WTC11 (cell line): ENCODE measurements around the gene FCGBP. TPM values are rescaled to one million over a fixed set of nuclear protein-coding genes. Genes with fewer than 3 reads are reported as not detected.

Source experiments
- ATAC-seq: fragments of 200-7000 bp; cut with Tn5 transposase; 2 replicates; pipeline ENCODE4 v1.10.0; 2021; ENCODE audit warnings: mild to moderate bottlenecking, moderate library complexity
- CTCF ChIA-PET: fragments of 300-600 bp; sonication (Branson Sonifier 250); formaldehyde crosslinking; loops from one replicate; lab custom pipeline; 2021; ENCODE audit warnings: antibody characterized with exemption; lab: Charles Lee
- POLR2A ChIA-PET: fragments of 350-600 bp; sonication (Branson Sonifier 250); formaldehyde crosslinking; loops from one replicate; lab custom pipeline; 2021; ENCODE audit warnings: antibody characterized with exemption; lab: Charles Lee
- DNase-seq: peaks from one replicate; pipeline ENCODE4 v3.0.0; 2021; ENCODE audit warnings: low spot score
- H3K27ac Mint-ChIP-seq: 2 replicates; pipeline ENCODE4 v1.8.0; 2021; ENCODE audit warnings: mixed read lengths
- H3K27me3 Mint-ChIP-seq: 2 replicates; pipeline ENCODE4 v1.8.0; 2021; ENCODE audit warnings: low read depth, mild to moderate bottlenecking, moderate library complexity, mixed read lengths
- H3K36me3 Mint-ChIP-seq: 2 replicates; pipeline ENCODE4 v1.8.0; 2021; ENCODE audit warnings: mixed read lengths
- H3K4me1 Mint-ChIP-seq: 2 replicates; pipeline ENCODE4 v1.8.0; 2022; ENCODE audit warnings: mixed read lengths
- H3K4me3 Mint-ChIP-seq: 2 replicates; pipeline ENCODE4 v1.8.0; 2021; ENCODE audit warnings: mild to moderate bottlenecking, moderate library complexity, mixed read lengths
- H3K9me3 Mint-ChIP-seq: 2 replicates; pipeline ENCODE4 v1.8.0; 2021; ENCODE audit warnings: mixed read lengths
- ARID4B ChIP-seq: sonication (generic); formaldehyde crosslinking; IDR thresholded peaks from 2 replicates; pipeline ENCODE4 v1.8.0; 2023; ENCODE audit warnings: missing genetic modification reagents, mild to moderate bottlenecking, borderline replicate concordance
- ERG ChIP-seq: fragments of 250-450 bp; sonication (Bioruptor Pico); IDR thresholded peaks from 2 replicates; pipeline ENCODE4 v1.8.0; 2021; ENCODE audit warnings: mild to moderate bottlenecking
- FOXJ3 ChIP-seq: sonication (generic); formaldehyde crosslinking; IDR thresholded peaks from 2 replicates; pipeline ENCODE4 v1.9.0; 2021; ENCODE audit warnings: missing genetic modification reagents, mild to moderate bottlenecking, borderline replicate concordance
- GABPB1 ChIP-seq: sonication (generic); formaldehyde crosslinking; IDR thresholded peaks from 2 replicates; pipeline ENCODE4 v1.8.1; 2023; ENCODE audit warnings: mild to moderate bottlenecking, missing genetic modification reagents
- MXD4 ChIP-seq: fragments of 250-450 bp; sonication (Bioruptor Pico); IDR thresholded peaks from 2 replicates; pipeline ENCODE4 v1.8.0; 2021; ENCODE audit warnings: mild to moderate bottlenecking, moderate library complexity, borderline replicate concordance
- MYBL2 ChIP-seq: sonication (generic); formaldehyde crosslinking; IDR thresholded peaks from 2 replicates; pipeline ENCODE4 v1.8.1; 2023; ENCODE audit warnings: mild to moderate bottlenecking, moderate library complexity, missing genetic modification reagents
- NFYB ChIP-seq: sonication (generic); formaldehyde crosslinking; conservative IDR thresholded peaks from 2 replicates; pipeline ENCODE4 v1.8.0; 2022; ENCODE audit warnings: low read depth, missing genetic modification reagents
- SMAD4 ChIP-seq: sonication (generic); formaldehyde crosslinking; IDR thresholded peaks from 2 replicates; pipeline ENCODE4 v1.8.0; 2022; ENCODE audit warnings: mild to moderate bottlenecking, missing genetic modification reagents
- ZNF138 ChIP-seq: sonication (generic); formaldehyde crosslinking; conservative IDR thresholded peaks from 2 replicates; pipeline ENCODE4 v1.8.1; 2022; ENCODE audit warnings: mild to moderate bottlenecking, moderate library complexity, missing genetic modification reagents
- ZNF263 ChIP-seq: sonication (generic); formaldehyde crosslinking; IDR thresholded peaks from 2 replicates; pipeline ENCODE4 v1.8.1; 2022; ENCODE audit warnings: low read depth, mild to moderate bottlenecking, moderate library complexity, missing genetic modification reagents
- ZNF317 ChIP-seq: sonication (generic); formaldehyde crosslinking; IDR thresholded peaks from 2 replicates; pipeline ENCODE4 v1.8.1; 2023; ENCODE audit warnings: low read depth, mild to moderate bottlenecking, moderate library complexity, missing genetic modification reagents, borderline replicate concordance
- ZNF396 ChIP-seq: fragments of 250-450 bp; sonication (Bioruptor Pico); IDR thresholded peaks from 2 replicates; pipeline ENCODE4 v1.8.0; 2021; ENCODE audit warnings: mild to moderate bottlenecking, moderate library complexity, borderline replicate concordance
- ZNF671 ChIP-seq: fragments of 250-450 bp; sonication (Bioruptor Pico); IDR thresholded peaks from 2 replicates; pipeline ENCODE4 v1.8.0; 2021; ENCODE audit warnings: mild to moderate bottlenecking
- total RNA-seq: library from RNA; stranded (reverse); gene quantifications from 3 replicates; pipeline ENCODE4 v1.2.3, GENCODE V29; 2021
- TF ChIP-seq, protein P1 (sequence below): sonication (generic); formaldehyde crosslinking; IDR thresholded peaks from 2 replicates; pipeline ENCODE4 v1.8.0; 2023; ENCODE audit warnings: mild to moderate bottlenecking, missing genetic modification reagents
- TF ChIP-seq, protein P2 (sequence below): sonication (generic); formaldehyde crosslinking; IDR thresholded peaks from 2 replicates; pipeline ENCODE4 v1.8.1; 2022; ENCODE audit warnings: mild to moderate bottlenecking, moderate library complexity, missing genetic modification reagents
- TF ChIP-seq, protein P3 (sequence below): sonication (generic); formaldehyde crosslinking; IDR thresholded peaks from 2 replicates; pipeline ENCODE4 v1.8.1; 2023; ENCODE audit warnings: mild to moderate bottlenecking, missing genetic modification reagents, moderate library complexity
- TF ChIP-seq, protein P4 (sequence below): sonication (generic); formaldehyde crosslinking; IDR thresholded peaks from 2 replicates; pipeline ENCODE4 v1.8.0; 2022; ENCODE audit warnings: mild to moderate bottlenecking, missing genetic modification reagents
- TF ChIP-seq, protein P5 (sequence below): fragments of 250-450 bp; sonication (Bioruptor Pico); IDR thresholded peaks from 2 replicates; pipeline ENCODE4 v1.9.0; 2021; ENCODE audit warnings: mild to moderate bottlenecking

The FCGBP gene
- total RNA-seq, 1 experiment from 2014 or later = 2.8 TPM

DNA sequence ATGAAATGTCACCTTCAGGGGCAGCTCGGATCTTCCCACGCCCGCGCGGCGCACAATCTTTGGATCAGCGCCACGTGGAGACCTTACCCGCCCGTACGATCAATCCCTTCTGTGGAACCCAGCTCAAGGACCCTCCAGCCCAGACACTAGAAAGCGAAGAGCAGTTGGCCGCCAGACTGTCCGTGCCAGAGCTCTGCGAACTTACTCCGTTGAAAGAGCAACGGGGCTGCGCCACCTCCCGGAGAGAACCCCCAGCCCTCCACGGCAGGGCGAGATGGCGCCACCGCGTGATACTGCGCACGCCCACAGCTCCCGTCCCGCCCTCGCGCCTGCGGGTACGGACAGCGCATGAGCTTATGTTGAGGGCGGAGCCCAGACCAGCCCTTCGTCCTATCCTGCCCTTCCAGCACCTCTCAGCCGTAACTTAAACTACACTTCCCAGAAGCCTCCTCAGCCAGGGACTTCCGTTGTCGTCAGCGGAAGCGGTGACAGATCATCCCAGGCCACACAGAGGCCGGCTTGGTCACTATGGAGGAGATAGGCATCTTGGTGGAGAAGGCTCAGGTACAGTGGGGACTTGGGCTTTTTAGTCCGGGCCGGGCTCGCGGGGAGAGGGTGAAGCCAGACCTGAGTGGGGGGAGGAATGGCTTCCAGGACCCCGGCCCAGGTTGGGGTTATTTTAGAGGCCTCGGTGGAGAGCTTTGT lies 36.4 kb upstream of the FCGBP start, which contains the start of gene PSMC4 (continued):
- TF ChIP-seq, protein P1, sequence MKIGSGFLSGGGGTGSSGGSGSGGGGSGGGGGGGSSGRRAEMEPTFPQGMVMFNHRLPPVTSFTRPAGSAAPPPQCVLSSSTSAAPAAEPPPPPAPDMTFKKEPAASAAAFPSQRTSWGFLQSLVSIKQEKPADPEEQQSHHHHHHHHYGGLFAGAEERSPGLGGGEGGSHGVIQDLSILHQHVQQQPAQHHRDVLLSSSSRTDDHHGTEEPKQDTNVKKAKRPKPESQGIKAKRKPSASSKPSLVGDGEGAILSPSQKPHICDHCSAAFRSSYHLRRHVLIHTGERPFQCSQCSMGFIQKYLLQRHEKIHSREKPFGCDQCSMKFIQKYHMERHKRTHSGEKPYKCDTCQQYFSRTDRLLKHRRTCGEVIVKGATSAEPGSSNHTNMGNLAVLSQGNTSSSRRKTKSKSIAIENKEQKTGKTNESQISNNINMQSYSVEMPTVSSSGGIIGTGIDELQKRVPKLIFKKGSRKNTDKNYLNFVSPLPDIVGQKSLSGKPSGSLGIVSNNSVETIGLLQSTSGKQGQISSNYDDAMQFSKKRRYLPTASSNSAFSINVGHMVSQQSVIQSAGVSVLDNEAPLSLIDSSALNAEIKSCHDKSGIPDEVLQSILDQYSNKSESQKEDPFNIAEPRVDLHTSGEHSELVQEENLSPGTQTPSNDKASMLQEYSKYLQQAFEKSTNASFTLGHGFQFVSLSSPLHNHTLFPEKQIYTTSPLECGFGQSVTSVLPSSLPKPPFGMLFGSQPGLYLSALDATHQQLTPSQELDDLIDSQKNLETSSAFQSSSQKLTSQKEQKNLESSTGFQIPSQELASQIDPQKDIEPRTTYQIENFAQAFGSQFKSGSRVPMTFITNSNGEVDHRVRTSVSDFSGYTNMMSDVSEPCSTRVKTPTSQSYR = no peak
- TF ChIP-seq ARID4B (CRISPR knock-in tag) = peak; percentile 54; the same call in 1 of the 2 replicates
- TF ChIP-seq, protein P2, sequence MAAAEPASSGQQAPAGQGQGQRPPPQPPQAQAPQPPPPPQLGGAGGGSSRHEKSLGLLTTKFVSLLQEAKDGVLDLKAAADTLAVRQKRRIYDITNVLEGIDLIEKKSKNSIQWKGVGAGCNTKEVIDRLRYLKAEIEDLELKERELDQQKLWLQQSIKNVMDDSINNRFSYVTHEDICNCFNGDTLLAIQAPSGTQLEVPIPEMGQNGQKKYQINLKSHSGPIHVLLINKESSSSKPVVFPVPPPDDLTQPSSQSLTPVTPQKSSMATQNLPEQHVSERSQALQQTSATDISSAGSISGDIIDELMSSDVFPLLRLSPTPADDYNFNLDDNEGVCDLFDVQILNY (CRISPR knock-in tag) = peak; percentile 86

- no peaks in the 10 kb centered on the region for H3K27me3 Mint-ChIP-seq
- CTCF ChIA-PET = interaction anchor here (0.5 to 2.6 kb wide), 22 partner anchors 9 to 335 kb away, joined by 3 to 23 read pairs (median 4); partner anchors contain the start of genes DYRK1B, TTC9B and ZNF546
Measured at GRCh38 chr19:39970425-39970674, 35.9 kb upstream of the FCGBP start.

DNA sequence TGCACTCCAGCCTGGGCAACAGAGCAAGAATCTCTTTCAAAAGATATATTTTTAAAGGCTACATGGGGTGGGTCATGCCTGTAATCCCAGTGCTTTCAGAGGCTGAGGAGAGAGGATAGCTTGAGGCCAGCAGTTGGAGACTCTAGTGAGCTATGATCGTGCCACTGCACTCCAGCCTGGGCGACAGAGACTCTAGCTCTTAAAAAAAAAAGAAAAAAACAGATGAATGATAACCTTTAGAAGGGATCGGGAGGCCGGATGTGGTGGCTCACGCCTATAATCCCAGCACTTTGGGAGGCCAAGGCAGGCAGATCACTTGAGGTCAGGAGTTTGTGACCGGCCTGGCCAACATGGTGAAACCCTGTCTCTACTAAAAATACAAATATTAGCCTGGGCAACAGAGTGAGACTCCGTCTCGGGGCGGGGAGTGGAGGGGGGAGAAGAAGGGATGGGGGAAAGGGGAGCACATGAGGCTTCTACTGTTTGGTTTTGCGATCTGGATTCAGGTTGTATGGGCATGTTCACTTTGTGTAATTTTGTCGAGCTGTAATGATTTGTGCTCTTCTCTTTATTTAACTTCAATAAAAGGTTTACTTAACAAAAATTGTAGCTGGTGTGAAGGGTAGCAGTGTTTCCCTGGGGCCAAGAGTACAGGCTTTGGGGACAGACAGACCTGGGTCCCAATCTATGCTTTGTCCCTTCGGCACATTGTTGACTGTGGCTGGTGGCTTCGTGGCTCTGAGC lies 35.4 kb upstream of the FCGBP start:
- ChIA-PET POLR2A (interaction anchor here (0.6 to 1.2 kb wide), 8 partner anchors 8 to 121 kb away, joined by 3 to 10 read pairs (median 4); partner anchors contain the start of genes ZNF546 and ZNF780A), CTCF (interaction anchor here (0.8 to 2.6 kb wide), 19 partner anchors 9 to 248 kb away, joined by 3 to 23 read pairs (median 5); partner anchors contain the start of genes DYRK1B, TTC9B and ZNF546)
- Mint-ChIP-seq H3K4me1 (peaks cover 25% of the 10 kb centered on the region), H3K4me3 (peak overlapping the region; percentile 97), H3K36me3 (peaks cover 27% of the 10 kb centered on the region), H3K9me3 (no peaks in the 10 kb centered on the region), H3K27me3 (no peaks in the 10 kb centered on the region), H3K27ac (peak overlapping the region; percentile 96)
- DNase-seq = no peak
- no peak for ATAC-seq
- no peak for TF ChIP-seq ZNF317
- TF ChIP-seq ZNF138 (CRISPR knock-in tag) = no peak
- TF ChIP-seq, protein P3, sequence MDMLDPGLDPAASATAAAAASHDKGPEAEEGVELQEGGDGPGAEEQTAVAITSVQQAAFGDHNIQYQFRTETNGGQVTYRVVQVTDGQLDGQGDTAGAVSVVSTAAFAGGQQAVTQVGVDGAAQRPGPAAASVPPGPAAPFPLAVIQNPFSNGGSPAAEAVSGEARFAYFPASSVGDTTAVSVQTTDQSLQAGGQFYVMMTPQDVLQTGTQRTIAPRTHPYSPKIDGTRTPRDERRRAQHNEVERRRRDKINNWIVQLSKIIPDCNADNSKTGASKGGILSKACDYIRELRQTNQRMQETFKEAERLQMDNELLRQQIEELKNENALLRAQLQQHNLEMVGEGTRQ = no peak
- no peak for TF ChIP-seq MXD4 (CRISPR knock-in tag)
- TF ChIP-seq, protein P4, sequence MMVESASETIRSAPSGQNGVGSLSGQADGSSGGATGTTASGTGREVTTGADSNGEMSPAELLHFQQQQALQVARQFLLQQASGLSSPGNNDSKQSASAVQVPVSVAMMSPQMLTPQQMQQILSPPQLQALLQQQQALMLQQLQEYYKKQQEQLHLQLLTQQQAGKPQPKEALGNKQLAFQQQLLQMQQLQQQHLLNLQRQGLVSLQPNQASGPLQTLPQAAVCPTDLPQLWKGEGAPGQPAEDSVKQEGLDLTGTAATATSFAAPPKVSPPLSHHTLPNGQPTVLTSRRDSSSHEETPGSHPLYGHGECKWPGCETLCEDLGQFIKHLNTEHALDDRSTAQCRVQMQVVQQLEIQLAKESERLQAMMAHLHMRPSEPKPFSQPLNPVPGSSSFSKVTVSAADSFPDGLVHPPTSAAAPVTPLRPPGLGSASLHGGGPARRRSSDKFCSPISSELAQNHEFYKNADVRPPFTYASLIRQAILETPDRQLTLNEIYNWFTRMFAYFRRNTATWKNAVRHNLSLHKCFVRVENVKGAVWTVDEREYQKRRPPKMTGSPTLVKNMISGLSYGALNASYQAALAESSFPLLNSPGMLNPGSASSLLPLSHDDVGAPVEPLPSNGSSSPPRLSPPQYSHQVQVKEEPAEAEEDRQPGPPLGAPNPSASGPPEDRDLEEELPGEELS (CRISPR knock-in tag) = no peak
- TF ChIP-seq ZNF263 (CRISPR knock-in tag) = no peak
- no peak for TF ChIP-seq ZNF671
- TF ChIP-seq GABPB1 (CRISPR knock-in tag) = no peak
- TF ChIP-seq ERG = no peak
- TF ChIP-seq, protein P5, sequence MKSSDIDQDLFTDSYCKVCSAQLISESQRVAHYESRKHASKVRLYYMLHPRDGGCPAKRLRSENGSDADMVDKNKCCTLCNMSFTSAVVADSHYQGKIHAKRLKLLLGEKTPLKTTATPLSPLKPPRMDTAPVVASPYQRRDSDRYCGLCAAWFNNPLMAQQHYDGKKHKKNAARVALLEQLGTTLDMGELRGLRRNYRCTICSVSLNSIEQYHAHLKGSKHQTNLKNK (CRISPR knock-in tag) = no peak
- no peak for TF ChIP-seq MYBL2 (CRISPR knock-in tag)
- no peak for TF ChIP-seq FOXJ3 (CRISPR knock-in tag)
- TF ChIP-seq NFYB = no peak

More at GRCh38 chr19:39970425-39970674, 35.9 kb upstream of the FCGBP start:
- Mint-ChIP-seq H3K36me3 (peaks cover 31% of the 10 kb centered on the region), H3K4me3 (peak overlapping the region; percentile 97), H3K4me1 (peaks cover 25% of the 10 kb centered on the region), H3K27ac (peak overlapping the region; percentile 96), H3K9me3 (peaks cover under 1% of the 10 kb centered on the region; the same call in 1 of the 2 replicates)
- ATAC-seq (peak; percentile 3), DNase-seq (no peak)
- POLR2A ChIA-PET = interaction anchor here (0.6 to 1.2 kb wide), 8 partner anchors 9 to 178 kb away, joined by 3 to 10 read pairs (median 4); partner anchors contain the start of genes ZNF546 and ZNF780A
- TF ChIP-seq ZNF396 (CRISPR knock-in tag) (no peak), SMAD4 (CRISPR knock-in tag) (0 out of 2 replicates have a peak, but pooled peaks have one; percentile 13)
